GM19438 (cell line): ENCODE measurements around the gene RAB8A.
"Not testable (repeated sequence)": the region's sequence is repeated elsewhere in the genome, so short reads cannot be mapped to it uniquely, and the experiment has no call there.

ENCODE experiments used
- ATAC-seq: cut with Tn5 transposase; IDR thresholded peaks from one replicate; pipeline ENCODE4 v1.9.1; 2021; ENCODE audit warnings: low read depth; ENCODE audit not compliant: unreplicated experiment

Gene RAB8A

GRCh38 chr19:16167055-16167454 lies 55.4 kb downstream of the RAB8A start:
- no peak for ATAC-seq

GRCh38 chr19:16168465-16169081 lies 56.9 kb downstream of the RAB8A start:
- ATAC-seq, result no peak

GRCh38 chr19:16170134-16170533 lies 58.4 kb downstream of the RAB8A start:
- ATAC-seq, result no peak

- no peak for ATAC-seq
These were observed 64.3 kb downstream of the RAB8A start for GRCh38 chr19:16175954-16176353.

- not testable (repeated sequence) for ATAC-seq
These were observed 67.2 kb downstream of the RAB8A start for GRCh38 chr19:16178866-16179265.

GRCh38 chr19:16180611-16181010 lies 68.9 kb downstream of the RAB8A start:
- no peak for ATAC-seq
